ENCODE measurements around the gene ESRRA. TPM values are rescaled to one million over a fixed set of nuclear protein-coding genes. Genes with fewer than 3 reads are reported as not detected.

The ESRRA gene
- polyA plus RNA-seq, 1 donor from 2014 or later: 29.0 TPM

GRCh38 chr11:64303109-64304031 is 2.0 kb upstream of the ESRRA start:
- Histone ChIP-seq H3K4me3 (ENCODE audit: low read length) (no peak overlapping the region), H3K4me2 (ENCODE audit: low read length) (no peak overlapping the region)

DNA sequence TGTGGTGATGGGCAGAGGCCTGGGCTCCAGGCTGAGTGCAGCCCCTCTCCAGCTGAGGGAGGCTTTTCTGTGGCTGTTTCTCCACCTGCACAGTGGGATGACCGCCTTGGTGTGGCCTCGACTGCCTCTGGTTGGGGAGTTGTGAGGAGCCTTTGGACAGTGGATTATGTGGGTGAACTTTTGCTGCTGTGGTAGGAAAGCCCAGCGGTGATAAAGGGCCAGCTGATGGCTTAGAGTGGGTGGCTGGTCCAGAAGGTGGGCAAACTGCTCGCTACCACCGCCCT is 1.4 kb upstream of the ESRRA start:
- Histone ChIP-seq H3K27ac (ENCODE audit: low read length) (no peak overlapping the region), H2AFZ (ENCODE audit: low read depth, low read length) (no peak overlapping the region), H3K4me2 (ENCODE audit: low read length) (peak overlapping the region; percentile 33), H3K79me2 (replicated peaks; ENCODE audit: insufficient read depth, low read length) (peaks cover 10% of the 10 kb centered on the region), H3K9me2 (ENCODE audit: insufficient read depth, low read length) (no peaks in the 10 kb centered on the region), H3K9ac (ENCODE audit: low read length) (peak overlapping the region; percentile 75), H3K36me3 (ENCODE audit: insufficient read depth, low read length) (no peaks in the 10 kb centered on the region), H4K20me1 (ENCODE audit: insufficient read depth) (peaks cover 6% of the 10 kb centered on the region), H3K27me3 (ENCODE audit: insufficient read depth, low read depth, low read length) (peaks cover 31% of the 10 kb centered on the region), H3F3A (ENCODE audit: insufficient read depth, low read length, poor library complexity, severe bottlenecking) (no peaks in the 10 kb centered on the region), H3K9me3 (ENCODE audit: low read length) (no peaks in the 10 kb centered on the region), H3K4me3 (ENCODE audit: low read length) (peak overlapping the region; percentile 85)
- TF ChIP-seq RAD21 (conservative IDR thresholded peaks at IDR 0.05) (no peak), EP300 (conservative IDR thresholded peaks at IDR 0.05; ENCODE audit: poor library complexity, severe bottlenecking) (no peak), REST (IDR thresholded peaks at IDR 0.05; ENCODE audit: borderline replicate concordance) (no peak), EZH2 (IDR thresholded peaks at IDR 0.05; ENCODE audit: borderline replicate concordance, insufficient read depth, low read length, poor library complexity, severe bottlenecking) (no peak), TAF1 (IDR thresholded peaks at IDR 0.05; ENCODE audit: low read depth) (no peak), POLR2AphosphoS5 (IDR thresholded peaks at IDR 0.05) (no peak), SMC3 (conservative IDR thresholded peaks at IDR 0.05; ENCODE audit: poor library complexity) (no peak), CTCF (IDR thresholded peaks at IDR 0.05; ENCODE audit: poor library complexity, severe bottlenecking) (no peak), MXI1 (conservative IDR thresholded peaks at IDR 0.05; ENCODE audit: poor library complexity, severe bottlenecking) (no peak)

More at GRCh38 chr11:64303109-64304031, 2.0 kb upstream of the ESRRA start:
- H3K9ac ChIP-seq (ENCODE audit: low read length): no peak overlapping the region
- H3F3A ChIP-seq (ENCODE audit: insufficient read depth, low read length, poor library complexity, severe bottlenecking): no peaks in the 10 kb centered on the region
- no peaks in the 10 kb centered on the region for H3K36me3 ChIP-seq (ENCODE audit: insufficient read depth, low read length)
- H3K9me3 ChIP-seq (ENCODE audit: low read length): no peaks in the 10 kb centered on the region
- peaks cover 6% of the 10 kb centered on the region for H4K20me1 ChIP-seq (ENCODE audit: insufficient read depth)
- H3K79me2 ChIP-seq (replicated peaks; ENCODE audit: insufficient read depth, low read length): peaks cover 10% of the 10 kb centered on the region
- H3K27ac ChIP-seq (ENCODE audit: low read length): no peak overlapping the region
- H3K9me2 ChIP-seq (ENCODE audit: insufficient read depth, low read length): no peaks in the 10 kb centered on the region
- H3K27me3 ChIP-seq (ENCODE audit: insufficient read depth, low read depth, low read length): peaks cover 37% of the 10 kb centered on the region
- TF ChIP-seq MXI1 (conservative IDR thresholded peaks at IDR 0.05; ENCODE audit: poor library complexity, severe bottlenecking) (no peak), EP300 (conservative IDR thresholded peaks at IDR 0.05; ENCODE audit: poor library complexity, severe bottlenecking) (no peak)
- no peak overlapping the region for H2AFZ ChIP-seq (ENCODE audit: low read depth, low read length)
